Esophagus muscularis mucosa (tissue), 4 donors: ENCODE data around the gene HHATL. TPM values are rescaled to one million over a fixed set of nuclear protein-coding genes. Genes with fewer than 3 reads are reported as not detected.

Source experiments
- DNase-seq: peaks from one replicate; pipeline ENCODE4 v3.0.0-alpha.2; 2017; ENCODE audit errors: extremely low spot score
- H3K27ac ChIP-seq, 4 donors: fragments of 200-600 bp; sonication (generic); replicated peaks in 1 of 4; 1 replicate in 3 of 4; 2 replicates in 1 of 4; pipeline ENCODE4 v1.5.1; 2016 to 2019; ENCODE audit warnings: mild to moderate bottlenecking in 1 of 4
- H3K27me3 ChIP-seq, 4 donors: fragments of 200-600 bp; sonication (generic); one replicate each; pipeline versions ENCODE4 v1.5.1 to v1.6.0; 2016 to 2019
- H3K36me3 ChIP-seq, 4 donors: fragments of 200-600 bp; sonication (generic); one replicate each; pipeline ENCODE4 v1.5.1; 2016 to 2019
- H3K4me1 ChIP-seq, 4 donors: fragments of 200-600 bp; sonication (generic); one replicate each; pipeline ENCODE4 v1.5.1; 2016 to 2019
- H3K4me3 ChIP-seq, 4 donors: fragments of 200-600 bp; sonication (generic); 1 replicate in 2 of 4; 2 replicates in 2 of 4; pipeline ENCODE4 v1.5.1; 2016 to 2019; ENCODE audit warnings: mild to moderate bottlenecking in 4 of 4, moderate library complexity in 1 of 4
- H3K9me3 ChIP-seq, 4 donors: fragments of 200-600 bp; sonication (generic); 1 replicate in 3 of 4; 2 replicates in 1 of 4; pipeline ENCODE4 v1.5.1; 2016 to 2019
- CTCF ChIP-seq, 3 experiments: fragments of 200-600 bp in 2 of 3; fragments of 450-650 bp in 1 of 3; sonication (generic) in 2 of 3; IDR thresholded peaks; one replicate each; pipeline ENCODE4 v1.5.1; 2017 to 2019; ENCODE audit warnings: antibody characterized with exemption in 3 of 3, mild to moderate bottlenecking in 2 of 3, moderate library complexity in 1 of 3
- EP300 ChIP-seq: sonication (generic); formaldehyde crosslinking; IDR thresholded peaks from one replicate; pipeline ENCODE4 v1.6.1; 2017; ENCODE audit warnings: antibody characterized with exemption
- POLR2A ChIP-seq: fragments of 450-650 bp; IDR thresholded peaks from one replicate; pipeline ENCODE4 v1.6.1; 2017; ENCODE audit warnings: antibody characterized with exemption, moderate library complexity, mild to moderate bottlenecking, low read depth
- POLR2AphosphoS5 ChIP-seq, 2 donors: sonication (generic); formaldehyde crosslinking; IDR thresholded peaks; one replicate each; pipeline ENCODE4 v1.6.1; 2017; ENCODE audit warnings: antibody characterized with exemption in 2 of 2
- WGBS: methylation state at CpG from one replicate; pipeline ENCODE4 v1.1.5; 2018; 5-methylcytosine and 5-hydroxymethylcytosine counted together
- intact Hi-C: fragments of 100-400 bp; cut with DNase I; formaldehyde crosslinking; loops from one replicate; pipeline ENCODE4 v1.15.1; 2023
- total RNA-seq, 4 donors: library from RNA; depleted of rRNA; stranded (reverse); fragments of >200 nt; gene quantifications; one replicate each; pipeline versions ENCODE4 v1.1.0 to v1.2.1, GENCODE V29; 2016

The HHATL gene
- total RNA-seq, 4 donors from 2014 or later: 1.5 TPM; not detected in 3

GRCh38 chr3:42708611-42709151, 6.1 kb upstream of the HHATL start:
- intact Hi-C loops: no loop called here
- Histone ChIP-seq H3K27me3 (peaks cover 0 to 7% (median 0%) of the 10 kb centered on the region in 4 donors), H3K4me3 (no peak overlapping the region), H3K27ac (no peak overlapping the region), H3K36me3 (no peaks in the 10 kb centered on the region), H3K9me3 (no peaks in the 10 kb centered on the region), H3K4me1 (peaks cover 0 to 6% (median 0%) of the 10 kb centered on the region in 4 donors)
- no peak for TF ChIP-seq CTCF (IDR thresholded peaks at IDR 0.05)
- TF ChIP-seq POLR2A: no peak
- no peak for TF ChIP-seq POLR2AphosphoS5 (IDR thresholded peaks at IDR 0.05)
- DNase-seq: no peak
- WGBS: 95% methylated on average over 8 of the region's 10 CpGs

- TF ChIP-seq POLR2AphosphoS5 (IDR thresholded peaks at IDR 0.05): no peak
- DNase-seq: no peak
- 85% methylated on average over 8 of the region's 8 CpGs for WGBS
Observed at GRCh38 chr3:42707620-42708355, 5.2 kb upstream of the HHATL start.

GRCh38 chr3:42706721-42707619, 4.4 kb upstream of the HHATL start:
- DNase-seq: no peak
- H3K27me3 ChIP-seq: peaks cover 0 to 8% (median 0%) of the 10 kb centered on the region in 4 donors
- no peaks in the 10 kb centered on the region for H3K9me3 ChIP-seq
- intact Hi-C loops: no loop called here
- H3K36me3 ChIP-seq: no peaks in the 10 kb centered on the region
- TF ChIP-seq POLR2AphosphoS5 (IDR thresholded peaks at IDR 0.05) (no peak), EP300 (no peak), CTCF (IDR thresholded peaks at IDR 0.05) (no peak)
- WGBS: 74% methylated on average over 6 of the region's 7 CpGs
- peaks cover 0 to 10% (median 0%) of the 10 kb centered on the region in 4 donors for H3K4me1 ChIP-seq
- no peak overlapping the region for H3K4me3 ChIP-seq
- no peak overlapping the region for H3K27ac ChIP-seq

More at GRCh38 chr3:42707620-42708355, 5.2 kb upstream of the HHATL start:
- Histone ChIP-seq H3K4me1 (peaks cover 0 to 10% (median 0%) of the 10 kb centered on the region in 4 donors), H3K36me3 (no peaks in the 10 kb centered on the region), H3K4me3 (no peak overlapping the region), H3K9me3 (no peaks in the 10 kb centered on the region), H3K27me3 (peaks cover 0 to 4% (median 0%) of the 10 kb centered on the region in 4 donors), H3K27ac (no peak overlapping the region)
- intact Hi-C loops: no loop called here

- H3K36me3 ChIP-seq: no peaks in the 10 kb centered on the region
- TF ChIP-seq EP300 (no peak), POLR2AphosphoS5 (IDR thresholded peaks at IDR 0.05) (no peak), POLR2A (no peak), CTCF (IDR thresholded peaks at IDR 0.05) (no peak)
- intact Hi-C loops: no loop called here
- H3K4me3 ChIP-seq: no peak overlapping the region
- H3K27ac ChIP-seq: no peak overlapping the region
- WGBS: 79% methylated on average over 10 of the region's 10 CpGs
- H3K4me1 ChIP-seq: peaks cover 0 to 10% (median 0%) of the 10 kb centered on the region in 4 donors
- peaks cover 0 to 10% (median 0%) of the 10 kb centered on the region in 4 donors for H3K27me3 ChIP-seq
- H3K9me3 ChIP-seq: no peaks in the 10 kb centered on the region
- DNase-seq: no peak
Observed at GRCh38 chr3:42705962-42706585, 3.5 kb upstream of the HHATL start.
